HepG2 (cell line): Measurements from ENCODE around the gene AMTN. TPM values are rescaled to one million over a fixed set of nuclear protein-coding genes. Genes with fewer than 3 reads are reported as not detected.

ENCODE experiments used
- FOXJ3 ChIP-seq: sonication (generic); formaldehyde crosslinking; IDR thresholded peaks from 2 replicates; pipeline ENCODE4 v1.4.0; 2020; ENCODE audit warnings: missing genetic modification reagents, mild to moderate bottlenecking, borderline replicate concordance
- NFAT5 ChIP-seq: sonication (generic); formaldehyde crosslinking; IDR thresholded peaks from 2 replicates; pipeline ENCODE4 v1.4.0; 2020; ENCODE audit warnings: missing genetic modification reagents
- TBX2 ChIP-seq: sonication (generic); formaldehyde crosslinking; IDR thresholded peaks from 2 replicates; pipeline ENCODE4 v1.5.0; 2020; ENCODE audit warnings: missing genetic modification reagents, mild to moderate bottlenecking, borderline replicate concordance
- ZBTB26 ChIP-seq: IDR thresholded peaks from 2 replicates; pipeline ENCODE4 v1.6.1; 2016; ENCODE audit warnings: missing compliant biosample characterization, missing genetic modification reagents, borderline replicate concordance
- ZNF318 ChIP-seq: sonication (generic); formaldehyde crosslinking; IDR thresholded peaks from 2 replicates; pipeline ENCODE4 v1.4.0; 2020; ENCODE audit warnings: mild to moderate bottlenecking, missing genetic modification reagents
- ZNF547 ChIP-seq: sonication (generic); formaldehyde crosslinking; IDR thresholded peaks from 2 replicates; pipeline ENCODE4 v1.5.1; 2020; ENCODE audit warnings: mild to moderate bottlenecking, missing genetic modification reagents
- polyA plus RNA-seq, 8 experiments: library from polyadenylated mRNA; depleted of rRNA in 3 of 8; stranded (reverse) in 7 of 8; unstranded in 1 of 8; fragments of >200 nt; fragmentation: Illumina TruSeq in 4 of 8; extraction: Trizol in 4 of 8; gene quantifications; 2 replicates each; pipeline versions ENCODE4 v1.2.1 to v1.2.3, GENCODE V29; 2011 to 2016; ENCODE audit warnings: low read depth in 4 of 8, missing spikeins in 1 of 8, mixed read lengths in 1 of 8; ENCODE audit not compliant: insufficient read depth in 1 of 8
- total RNA-seq, 5 experiments: library from RNA; depleted of rRNA; stranded (reverse); fragments of >200 nt; fragmentation: Illumina TruSeq; extraction: Trizol; gene quantifications; 2 replicates each; pipeline ENCODE4 v1.2.3, GENCODE V29; 2016; ENCODE audit warnings: low read depth in 1 of 5

AMTN gene
- total and polyA plus RNA-seq, 2 of the 13 experiments (the other 11 are each of a cell fraction or from before 2014, with no cell fraction given) = 0.15 TPM; not detected in 1

GRCh38 chr4:70530997-70531396 lies 12.6 kb downstream of the AMTN start (continued):
- TF ChIP-seq ZNF318 (CRISPR knock-in tag) (no peak), FOXJ3 (CRISPR knock-in tag) (no peak), ZNF547 (no peak), TBX2 (no peak), ZBTB26 (CRISPR knock-in tag) (no peak), NFAT5 (CRISPR knock-in tag) (no peak)
